ENCODE results near the gene NCBP2L.

- TF ChIP-seq CTCF (conservative IDR thresholded peaks at IDR 0.05; ENCODE audit: low read length) (no peak), EZH2phosphoT487 (IDR thresholded peaks at IDR 0.05; ENCODE audit: borderline replicate concordance, low read depth, low read length) (no peak)
Measured at GRCh38 chrX:107733686-107734085, 43.8 kb upstream of the NCBP2L start.
